Upper lobe of left lung (tissue), 6 donors: Measurements from ENCODE around the gene CCDC33. TPM values are rescaled to one million over a fixed set of nuclear protein-coding genes. Genes with fewer than 3 reads are reported as not detected.

Experiments used
- ATAC-seq, 2 donors: fragments of 200-7000 bp; cut with Tn5 transposase; one replicate each; pipeline ENCODE4 v1.9.1; 2022; ENCODE audit warnings: mild to moderate bottlenecking in 2 of 2, moderate library complexity in 2 of 2; ENCODE audit not compliant: low FRiP score in 2 of 2
- DNase-seq, 2 donors: peaks; one replicate each; pipeline ENCODE4 v3.0.0-alpha.2; 2019 to 2020
- H3K27ac ChIP-seq, 4 donors: fragments of 200-600 bp; sonication (generic); one replicate each; pipeline ENCODE4 v1.5.1; 2016 to 2019
- H3K27me3 ChIP-seq, 4 donors: fragments of 200-600 bp; sonication (generic); one replicate each; pipeline ENCODE4 v1.5.1; 2017 to 2019
- H3K36me3 ChIP-seq, 4 donors: fragments of 200-600 bp; sonication (generic); one replicate each; pipeline ENCODE4 v1.5.1; 2016 to 2019
- H3K4me1 ChIP-seq, 4 donors: fragments of 200-600 bp; sonication (generic); one replicate each; pipeline ENCODE4 v1.5.1; 2018 to 2019
- H3K4me3 ChIP-seq, 4 donors: fragments of 200-600 bp; sonication (generic); one replicate each; pipeline ENCODE4 v1.5.1; 2017 to 2019; ENCODE audit warnings: mild to moderate bottlenecking in 2 of 4, moderate library complexity in 1 of 4
- H3K9me3 ChIP-seq, 4 donors: fragments of 200-600 bp; sonication (generic); one replicate each; pipeline ENCODE4 v1.5.1; 2018 to 2019
- CTCF ChIP-seq, 6 experiments: fragments of 450-650 bp in 4 of 6; fragments of 200-600 bp in 2 of 6; sonication (generic) in 2 of 6; IDR thresholded peaks; one replicate each; pipeline ENCODE4 v1.5.1; 2016 to 2019; ENCODE audit warnings: antibody characterized with exemption in 6 of 6
- EP300 ChIP-seq, 4 donors: sonication (generic); formaldehyde crosslinking; IDR thresholded peaks; one replicate each; pipeline ENCODE4 v1.5.1; 2017; ENCODE audit warnings: antibody characterized with exemption in 4 of 4, control low read depth in 2 of 4
- POLR2A ChIP-seq, 4 donors: fragments of 450-650 bp; IDR thresholded peaks; one replicate each; pipeline ENCODE4 v1.5.1; 2016 to 2017; ENCODE audit warnings: antibody characterized with exemption in 4 of 4, mild to moderate bottlenecking in 2 of 4
- POLR2AphosphoS5 ChIP-seq, 2 donors: sonication (generic); formaldehyde crosslinking; IDR thresholded peaks; one replicate each; pipeline ENCODE4 v1.5.1; 2017; ENCODE audit warnings: antibody characterized with exemption in 2 of 2
- WGBS, 2 donors: methylation state at CpG; one replicate each; pipeline ENCODE4 v1.1.5; 2017 to 2018; 5-methylcytosine and 5-hydroxymethylcytosine counted together
- total RNA-seq, 6 donors: library from RNA; depleted of rRNA in 4 of 6; stranded (reverse); fragments of >200 nt in 4 of 6; gene quantifications; one replicate each; pipeline versions ENCODE4 v1.1.0 to v1.2.1, GENCODE V29; 2016 to 2021
- donor health status: DM: no; HTN: no; CAD: no; lungs with moderate emphysema.
- donor health status: DM: no; HTN: yes; CAD: no; lungs with severe emphysema.

CCDC33 gene
- total RNA-seq, 6 donors from 2014 or later = 3.8 to 43.4 (median 4.2) TPM; not detected in 1

- H3K36me3 ChIP-seq = no peaks in the 10 kb centered on the region
- H3K9me3 ChIP-seq = no peaks in the 10 kb centered on the region
- H3K27ac ChIP-seq = peak overlapping the region in 2 of 4 donors; percentile 45 to 64
- TF ChIP-seq EP300 (IDR thresholded peaks at IDR 0.05) (no peak), POLR2A (IDR thresholded peaks at IDR 0.05) (no peak), POLR2AphosphoS5 (IDR thresholded peaks at IDR 0.05) (no peak), CTCF (IDR thresholded peaks at IDR 0.05) (no peak)
- H3K4me3 ChIP-seq = no peak overlapping the region
- WGBS, 2 donors = 71 to 79% methylated on average over 4 of the region's 4 CpGs
- H3K4me1 ChIP-seq = peaks cover 23 to 40% (median 35%) of the 10 kb centered on the region in 4 donors
- no peak for ATAC-seq
- H3K27me3 ChIP-seq = peaks cover 0 to 5% (median 2%) of the 10 kb centered on the region in 4 donors
- DNase-seq = no peak
Measured at GRCh38 chr15:74240897-74241614, 4.9 kb downstream of the CCDC33 start.

GRCh38 chr15:74242441-74243185, 6.5 kb downstream of the CCDC33 start:
- peak overlapping the region in 1 of 4 donors; percentile 40 for H3K27ac ChIP-seq
- no peak for TF ChIP-seq EP300 (IDR thresholded peaks at IDR 0.05)
- TF ChIP-seq POLR2AphosphoS5 (IDR thresholded peaks at IDR 0.05) = no peak
- TF ChIP-seq CTCF (IDR thresholded peaks at IDR 0.05) = no peak
- TF ChIP-seq POLR2A (IDR thresholded peaks at IDR 0.05) = no peak
- no peak overlapping the region for H3K4me3 ChIP-seq
- ATAC-seq (peak in 1 of 2 donors; percentile 59), DNase-seq (peak in 1 of 2 donors; percentile 44)
- H3K36me3 ChIP-seq = no peaks in the 10 kb centered on the region
- H3K27me3 ChIP-seq = peaks cover 0 to 5% (median 2%) of the 10 kb centered on the region in 4 donors
- WGBS, 2 donors = 59 to 63% methylated on average over 11 of the region's 11 CpGs
- H3K4me1 ChIP-seq = peaks cover 23 to 36% (median 33%) of the 10 kb centered on the region in 4 donors
- no peaks in the 10 kb centered on the region for H3K9me3 ChIP-seq

- Histone ChIP-seq H3K36me3 (no peaks in the 10 kb centered on the region), H3K27me3 (peaks cover 0 to 5% (median 2%) of the 10 kb centered on the region in 4 donors), H3K4me1 (peaks cover 23 to 36% (median 33%) of the 10 kb centered on the region in 4 donors), H3K27ac (no peak overlapping the region), H3K9me3 (no peaks in the 10 kb centered on the region), H3K4me3 (no peak overlapping the region)
- TF ChIP-seq EP300 (IDR thresholded peaks at IDR 0.05) (no peak), POLR2A (IDR thresholded peaks at IDR 0.05) (no peak), CTCF (IDR thresholded peaks at IDR 0.05) (no peak), POLR2AphosphoS5 (IDR thresholded peaks at IDR 0.05) (no peak)
- DNase-seq (no peak), ATAC-seq (no peak)
- 62 to 72% methylated on average over 7 of the region's 7 CpGs for WGBS, 2 donors
Measured at GRCh38 chr15:74243431-74243830, 7.3 kb downstream of the CCDC33 start.

- Histone ChIP-seq H3K9me3 (no peaks in the 10 kb centered on the region), H3K27ac (no peak overlapping the region), H3K36me3 (no peaks in the 10 kb centered on the region), H3K27me3 (peaks cover 0 to 5% (median 2%) of the 10 kb centered on the region in 4 donors), H3K4me1 (peaks cover 17 to 30% (median 28%) of the 10 kb centered on the region in 4 donors), H3K4me3 (no peak overlapping the region)
- DNase-seq (no peak), ATAC-seq (no peak)
- TF ChIP-seq POLR2AphosphoS5 (IDR thresholded peaks at IDR 0.05) = no peak
- no peak for TF ChIP-seq CTCF (IDR thresholded peaks at IDR 0.05)
- TF ChIP-seq EP300 (IDR thresholded peaks at IDR 0.05) = no peak
- TF ChIP-seq POLR2A (IDR thresholded peaks at IDR 0.05) = no peak
- WGBS, 2 donors = 59 to 81% methylated on average over 3 to 4 of the region's 4 CpGs
Measured at GRCh38 chr15:74244822-74245341, 8.8 kb downstream of the CCDC33 start.
